HCT116 (cell line): ENCODE results near the gene CCDC106. TPM values are rescaled to one million over a fixed set of nuclear protein-coding genes. Genes with fewer than 3 reads are reported as not detected.

ENCODE experiments used
- ATAC-seq: fragments of 200-7000 bp; cut with Tn5 transposase; 2 replicates; pipeline ENCODE4 v1.9.1; 2020; ENCODE audit warnings: mild to moderate bottlenecking, moderate library complexity
- BruUV-seq: library from RNA; stranded (reverse); fragments of 400-500 nt; replicated peaks from 2 replicates; lab custom pipeline; 2021; lab: Mats Ljungman, UMichigan
- CTCF ChIA-PET: fragments of 300-600 bp; sonication (Branson Sonifier 250); formaldehyde crosslinking; loops from one replicate; lab custom pipeline; 2021; ENCODE audit warnings: antibody characterized with exemption; lab: Charles Lee
- POLR2A ChIA-PET: fragments of 300-600, 350-600 bp; sonication (Branson Sonifier 250); formaldehyde crosslinking; loops from one replicate; lab custom pipeline; 2021; ENCODE audit warnings: antibody characterized with exemption; lab: Charles Lee
- RAD21 ChIA-PET, 2 experiments: fragments of 300-600 bp; sonication (Branson Sonifier 250); formaldehyde crosslinking; loops; one replicate each; lab custom pipeline; 2023; ENCODE audit warnings: low total read pairs in 2 of 2; ENCODE audit not compliant: uncharacterized antibody in 2 of 2, unreplicated experiment in 2 of 2, low non-redundant PET in 1 of 2; lab: Charles Lee
- DNase-seq: peaks from one replicate; pipeline ENCODE4 v3.0.0-alpha.2; 2010; ENCODE audit warnings: low read depth, low spot score
- H2AFZ ChIP-seq: fragments of 200-600 bp; shearing (Covaris generic), sonication (generic); 2 replicates; pipeline ENCODE4 v1.6.1; 2017; ENCODE audit warnings: low read depth, mixed run types, mixed read lengths, antibody characterized with exemption, low read length; ENCODE audit not compliant: poor library complexity, severe bottlenecking
- H3K27ac ChIP-seq: 2 replicates; pipeline ENCODE4 v1.5.1; 2012; ENCODE audit warnings: low read depth, low read length
- H3K27me3 ChIP-seq: fragments of 200-600 bp; sonication (generic); 2 replicates; pipeline ENCODE4 v1.6.1; 2016; ENCODE audit warnings: mixed run types, low read length, mixed read lengths; ENCODE audit not compliant: insufficient read depth
- H3K36me3 ChIP-seq, 2 experiments: fragments of 200-500 bp in 1 of 2; fragments of 200-600 bp in 1 of 2; sonication (Bioruptor generic) in 1 of 2; sonication (generic) in 1 of 2; 2 replicates each; pipeline versions ENCODE4 v1.5.1 to v1.6.1; 2014 to 2016; ENCODE audit warnings: low read length in 2 of 2, inconsistent platforms in 1 of 2, mixed read lengths in 1 of 2, mixed run types in 1 of 2; ENCODE audit not compliant: insufficient read depth in 2 of 2, control insufficient read depth in 1 of 2
- H3K4me1 ChIP-seq, 2 experiments: fragments of 200-600 bp in 1 of 2; sonication (generic) in 1 of 2; 2 replicates each; pipeline versions ENCODE4 v1.5.1 to v1.6.1; 2012 to 2017; ENCODE audit warnings: low read length in 2 of 2, inconsistent platforms in 1 of 2, mild to moderate bottlenecking in 1 of 2, mixed read lengths in 1 of 2, mixed run types in 1 of 2, moderate library complexity in 1 of 2; ENCODE audit not compliant: insufficient read depth in 2 of 2, control insufficient read depth in 1 of 2
- H3K4me2 ChIP-seq: fragments of 200-600 bp; sonication (generic); 2 replicates; pipeline ENCODE4 v1.6.1; 2017; ENCODE audit warnings: mixed run types, low read length, mixed read lengths
- H3K4me3 ChIP-seq, 2 experiments: fragments of 200-600 bp in 1 of 2; sonication (generic) in 1 of 2; replicated peaks in 1 of 2; 2 replicates each; pipeline ENCODE4 v1.5.1; 2011 to 2016; ENCODE audit warnings: low read length in 2 of 2, control low read depth in 1 of 2, low read depth in 1 of 2, mild to moderate bottlenecking in 1 of 2, mixed read lengths in 1 of 2, mixed run types in 1 of 2
- H3K79me2 ChIP-seq: fragments of 200-600 bp; sonication (generic); 2 replicates; pipeline ENCODE4 v1.6.1; 2017; ENCODE audit warnings: mild to moderate bottlenecking, mixed run types, low read length, moderate library complexity, mixed read lengths; ENCODE audit not compliant: insufficient read depth
- H3K9ac ChIP-seq: fragments of 200-600 bp; sonication (generic); 2 replicates; pipeline ENCODE4 v1.6.1; 2016; ENCODE audit warnings: low read length, mixed read lengths
- H3K9me2 ChIP-seq: fragments of 200-600 bp; sonication (generic), shearing (Covaris generic); 2 replicates; pipeline ENCODE4 v1.6.1; 2017; ENCODE audit warnings: mixed run types, mild to moderate bottlenecking, moderate library complexity; ENCODE audit not compliant: insufficient read depth
- H3K9me3 ChIP-seq, 2 experiments: fragments of 200-500 bp in 1 of 2; fragments of 200-600 bp in 1 of 2; sonication (Bioruptor generic) in 1 of 2; sonication (generic) in 1 of 2; 2 replicates each; pipeline ENCODE4 v1.6.1; 2014 to 2017; ENCODE audit warnings: low read length in 2 of 2, mixed read lengths in 2 of 2, inconsistent platforms in 1 of 2, low read depth in 1 of 2, mild to moderate bottlenecking in 1 of 2, mixed run types in 1 of 2, moderate library complexity in 1 of 2; ENCODE audit not compliant: control insufficient read depth in 1 of 2, insufficient read depth in 1 of 2
- H4K20me1 ChIP-seq: fragments of 200-600 bp; sonication (generic), shearing (Covaris generic); 2 replicates; pipeline ENCODE4 v1.6.1; 2017; ENCODE audit warnings: mixed run types, mild to moderate bottlenecking, moderate library complexity; ENCODE audit not compliant: insufficient read depth
- ATF3 ChIP-seq: IDR thresholded peaks from 2 replicates; pipeline ENCODE4 v1.6.1; 2012
- CBX3 ChIP-seq: IDR thresholded peaks from 2 replicates; pipeline ENCODE4 v1.6.1; 2012; ENCODE audit warnings: low read depth
- CEBPB ChIP-seq: IDR thresholded peaks from 2 replicates; pipeline ENCODE4 v1.6.1; 2012; ENCODE audit warnings: low read depth
- EGR1 ChIP-seq: IDR thresholded peaks from 2 replicates; pipeline ENCODE4 v1.6.1; 2012; ENCODE audit warnings: low read depth
- ELF1 ChIP-seq: IDR thresholded peaks from 2 replicates; pipeline ENCODE4 v1.6.1; 2012; ENCODE audit warnings: low read depth, borderline replicate concordance
- EZH2phosphoT487 ChIP-seq: fragments of 200-600 bp; IDR thresholded peaks from 2 replicates; pipeline ENCODE4 v1.6.1; 2018; ENCODE audit warnings: antibody characterized with exemption, borderline replicate concordance
- JUND ChIP-seq: IDR thresholded peaks from 2 replicates; pipeline ENCODE4 v1.6.1; 2012
- POLR2A ChIP-seq: IDR thresholded peaks from 2 replicates; pipeline ENCODE4 v1.7.0; 2011; ENCODE audit warnings: borderline replicate concordance; ENCODE audit not compliant: insufficient read depth, insufficient read length; ENCODE audit errors: extremely low read depth
- RAD21 ChIP-seq: IDR thresholded peaks from 2 replicates; pipeline ENCODE4 v1.6.1; 2012; ENCODE audit warnings: low read depth, mild to moderate bottlenecking
- SP1 ChIP-seq: IDR thresholded peaks from 2 replicates; pipeline ENCODE4 v1.6.1; 2012; ENCODE audit warnings: low read depth
- SRF ChIP-seq: IDR thresholded peaks from 2 replicates; pipeline ENCODE4 v1.6.1; 2012; ENCODE audit warnings: low read depth
- YY1 ChIP-seq: IDR thresholded peaks from 2 replicates; pipeline ENCODE4 v1.6.1; 2011; ENCODE audit warnings: low read length, low read depth, moderate library complexity, mild to moderate bottlenecking; ENCODE audit not compliant: insufficient replicate concordance; ENCODE audit errors: extremely low read depth
- ZBTB33 ChIP-seq: IDR thresholded peaks from 2 replicates; pipeline ENCODE4 v1.6.1; 2011; ENCODE audit warnings: mild to moderate bottlenecking, low read length, moderate library complexity; ENCODE audit not compliant: insufficient replicate concordance; ENCODE audit errors: extremely low read depth
- intact Hi-C: fragments of 100-400 bp; cut with micrococcal nuclease; formaldehyde crosslinking; loops from 2 replicates; pipeline ENCODE4 v1.10.0; 2022
- total RNA-seq: library from RNA; stranded (reverse); gene quantifications from one replicate; pipeline ENCODE4 v1.2.1, GENCODE V29; 2021; ENCODE audit not compliant: unreplicated experiment
- TF ChIP-seq, protein P1 (sequence below): IDR thresholded peaks from 2 replicates; pipeline ENCODE4 v1.6.1; 2012; ENCODE audit warnings: low read depth

Gene CCDC106
- total RNA-seq, 1 experiment from 2014 or later: 1.0 TPM

DNA sequence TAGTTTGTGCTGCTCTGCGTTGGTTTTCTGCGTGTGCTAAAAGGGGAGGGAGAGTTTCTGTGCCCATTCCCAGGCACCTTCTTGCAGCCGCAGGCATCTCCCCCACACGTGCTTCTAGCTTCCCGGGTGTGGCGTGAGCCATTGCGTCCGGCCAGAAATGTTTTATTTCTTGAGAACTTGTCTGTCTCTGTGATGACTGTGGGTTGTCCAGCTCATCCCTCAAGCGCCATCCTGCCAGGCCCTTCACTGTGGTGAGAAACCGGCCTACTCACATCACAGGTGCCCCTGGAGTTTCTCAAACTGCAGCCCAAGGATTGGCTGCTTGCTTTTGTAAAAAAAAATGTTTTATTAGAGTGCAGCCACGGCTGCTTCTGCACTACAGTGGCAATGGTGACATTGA lies 51.2 kb downstream of the CCDC106 start:
- no peak overlapping the region for H3K4me3 ChIP-seq
- DNase-seq (no peak), ATAC-seq (no peak)
- ChIA-PET CTCF (no interaction called here), RAD21 (no interaction called here), POLR2A (no interaction called here)
- TF ChIP-seq JUND (no peak), ATF3 (no peak), SP1 (no peak), RAD21 (no peak), EGR1 (no peak), ZBTB33 (no peak), SRF (no peak), CBX3 (no peak), EZH2phosphoT487 (no peak), CEBPB (no peak), ELF1 (no peak), POLR2A (no peak), YY1 (no peak)
- TF ChIP-seq, protein P1, sequence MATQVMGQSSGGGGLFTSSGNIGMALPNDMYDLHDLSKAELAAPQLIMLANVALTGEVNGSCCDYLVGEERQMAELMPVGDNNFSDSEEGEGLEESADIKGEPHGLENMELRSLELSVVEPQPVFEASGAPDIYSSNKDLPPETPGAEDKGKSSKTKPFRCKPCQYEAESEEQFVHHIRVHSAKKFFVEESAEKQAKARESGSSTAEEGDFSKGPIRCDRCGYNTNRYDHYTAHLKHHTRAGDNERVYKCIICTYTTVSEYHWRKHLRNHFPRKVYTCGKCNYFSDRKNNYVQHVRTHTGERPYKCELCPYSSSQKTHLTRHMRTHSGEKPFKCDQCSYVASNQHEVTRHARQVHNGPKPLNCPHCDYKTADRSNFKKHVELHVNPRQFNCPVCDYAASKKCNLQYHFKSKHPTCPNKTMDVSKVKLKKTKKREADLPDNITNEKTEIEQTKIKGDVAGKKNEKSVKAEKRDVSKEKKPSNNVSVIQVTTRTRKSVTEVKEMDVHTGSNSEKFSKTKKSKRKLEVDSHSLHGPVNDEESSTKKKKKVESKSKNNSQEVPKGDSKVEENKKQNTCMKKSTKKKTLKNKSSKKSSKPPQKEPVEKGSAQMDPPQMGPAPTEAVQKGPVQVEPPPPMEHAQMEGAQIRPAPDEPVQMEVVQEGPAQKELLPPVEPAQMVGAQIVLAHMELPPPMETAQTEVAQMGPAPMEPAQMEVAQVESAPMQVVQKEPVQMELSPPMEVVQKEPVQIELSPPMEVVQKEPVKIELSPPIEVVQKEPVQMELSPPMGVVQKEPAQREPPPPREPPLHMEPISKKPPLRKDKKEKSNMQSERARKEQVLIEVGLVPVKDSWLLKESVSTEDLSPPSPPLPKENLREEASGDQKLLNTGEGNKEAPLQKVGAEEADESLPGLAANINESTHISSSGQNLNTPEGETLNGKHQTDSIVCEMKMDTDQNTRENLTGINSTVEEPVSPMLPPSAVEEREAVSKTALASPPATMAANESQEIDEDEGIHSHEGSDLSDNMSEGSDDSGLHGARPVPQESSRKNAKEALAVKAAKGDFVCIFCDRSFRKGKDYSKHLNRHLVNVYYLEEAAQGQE: no peak
- H3K27ac ChIP-seq: no peak overlapping the region
- H3K36me3 ChIP-seq: peaks cover 15 to 22% of the 10 kb centered on the region in 2 experiments; a peak in 3 of 4 replicates
- H3K79me2 ChIP-seq: no peaks in the 10 kb centered on the region
- no peaks in the 10 kb centered on the region for H3K9me3 ChIP-seq
- BruUV-seq: no TSS peak
- H3K9me2 ChIP-seq: no peaks in the 10 kb centered on the region
- no peaks in the 10 kb centered on the region for H3K27me3 ChIP-seq
- no peaks in the 10 kb centered on the region for H4K20me1 ChIP-seq
- H3K4me1 ChIP-seq: no peaks in the 10 kb centered on the region
- H2AFZ ChIP-seq: no peak overlapping the region
- H3K9ac ChIP-seq: no peak overlapping the region
- intact Hi-C loops: no loop called here
- no peak overlapping the region for H3K4me2 ChIP-seq
